CD4-positive, alpha-beta T cell (primary cell): ENCODE results near the gene ZP3. TPM values are rescaled to one million over a fixed set of nuclear protein-coding genes. Genes with fewer than 3 reads are reported as not detected.

Experiments
- ATAC-seq: fragments of 200-7000 bp; cut with Tn5 transposase; one replicate; pipeline ENCODE4 v1.10.0; 2022; ENCODE audit warnings: mild to moderate bottlenecking; ENCODE audit not compliant: poor library complexity
- CTCF ChIA-PET: fragments of 350-600 bp; sonication (Branson Sonifier 250); formaldehyde crosslinking; loops from one replicate; lab custom pipeline; 2021; ENCODE audit warnings: antibody characterized with exemption, inconsistent platforms; lab: Charles Lee
- POLR2A ChIA-PET: fragments of 350-600 bp; sonication (Branson Sonifier 250); formaldehyde crosslinking; loops from one replicate; lab custom pipeline; 2021; ENCODE audit warnings: antibody characterized with exemption, inconsistent platforms; lab: Charles Lee
- DNase-seq, 14 experiments: peaks; one replicate each; pipeline ENCODE4 v3.0.0-alpha.2; 2013 to 2020; ENCODE audit warnings: mixed read lengths in 2 of 14
- H3K27ac ChIP-seq, 2 donors: one replicate each; pipeline versions ENCODE4 v1.5.1 to v1.7.0; 2013; ENCODE audit warnings: low read length in 2 of 2, low read depth in 1 of 2, mild to moderate bottlenecking in 1 of 2
- H3K27me3 ChIP-seq, 2 experiments: 1 replicate in 1 of 2; 2 replicates in 1 of 2; pipeline versions ENCODE4 v1.6.1 to v1.7.0; 2013; ENCODE audit warnings: low read length in 2 of 2, control low read depth in 1 of 2, mild to moderate bottlenecking in 1 of 2, moderate library complexity in 1 of 2; ENCODE audit not compliant: insufficient read depth in 2 of 2, control insufficient read depth in 1 of 2
- H3K36me3 ChIP-seq: one replicate; pipeline ENCODE4 v1.6.1; 2013; ENCODE audit warnings: low read length, control low read depth; ENCODE audit not compliant: insufficient read depth
- H3K4me1 ChIP-seq: one replicate; pipeline ENCODE4 v1.6.1; 2013; ENCODE audit warnings: low read length, control low read depth; ENCODE audit not compliant: insufficient read depth
- H3K4me3 ChIP-seq: one replicate; pipeline ENCODE4 v1.5.1; 2013; ENCODE audit warnings: mild to moderate bottlenecking, low read length, moderate library complexity
- H3K9me3 ChIP-seq, 2 experiments: 1 replicate in 1 of 2; 2 replicates in 1 of 2; pipeline versions ENCODE4 v1.6.1 to v1.7.0; 2013; ENCODE audit warnings: low read length in 2 of 2, mild to moderate bottlenecking in 2 of 2, control low read depth in 1 of 2, moderate library complexity in 1 of 2; ENCODE audit not compliant: control insufficient read depth in 1 of 2, insufficient read depth in 1 of 2
- H3K27ac Mint-ChIP-seq: one replicate; pipeline ENCODE4 v1.8.0; 2020; ENCODE audit warnings: mixed read lengths
- H3K27me3 Mint-ChIP-seq: one replicate; pipeline ENCODE4 v1.8.0; 2021; ENCODE audit warnings: mixed read lengths
- H3K36me3 Mint-ChIP-seq: one replicate; pipeline ENCODE4 v1.8.0; 2021; ENCODE audit warnings: low read depth, mixed read lengths
- H3K4me1 Mint-ChIP-seq: one replicate; pipeline ENCODE4 v1.8.0; 2021; ENCODE audit warnings: low read depth, mixed read lengths
- H3K4me3 Mint-ChIP-seq: one replicate; pipeline ENCODE4 v1.8.0; 2020; ENCODE audit warnings: mild to moderate bottlenecking, mixed read lengths
- H3K9me3 Mint-ChIP-seq: one replicate; pipeline ENCODE4 v1.8.0; 2020; ENCODE audit warnings: mixed read lengths
- CTCF ChIP-seq: fragments of 200-600 bp; IDR thresholded peaks from one replicate; pipeline ENCODE4 v1.8.0; 2022; ENCODE audit warnings: antibody characterized with exemption, mild to moderate bottlenecking
- intact Hi-C, 2 experiments: fragments of 100-400 bp; cut with DNase I in 1 of 2; cut with micrococcal nuclease in 1 of 2; formaldehyde crosslinking; loops; one replicate each; pipeline versions ENCODE4 v1.15.1 to v1.9.0; 2023 to 2025; cut with DNase I, micrococcal nuclease
- total RNA-seq, 174 experiments: library from RNA in 2 of 174; stranded (reverse) in 2 of 174; gene quantifications; one replicate each; pipeline ENCODE4 v1.2.3 and lab custom pipeline; 2021 to 2026

The ZP3 gene
- total RNA-seq, 2 experiments from 2014 or later: 3.2 to 7.0 TPM

- POLR2A ChIA-PET: no interaction called here
- Mint-ChIP-seq H3K4me3 (peak overlapping the region; percentile 79), H3K27ac (peak overlapping the region; percentile 51)
Observed at GRCh38 chr7:76380623-76380966, 44.2 kb upstream of the ZP3 start.

GRCh38 chr7:76381814-76382213 is 42.9 kb upstream of the ZP3 start:
- TF ChIP-seq CTCF: no peak
- Mint-ChIP-seq H3K4me1 (no peaks in the 10 kb centered on the region), H3K9me3 (no peaks in the 10 kb centered on the region), H3K27ac (no peak overlapping the region), H3K36me3 (no peaks in the 10 kb centered on the region), H3K27me3 (no peaks in the 10 kb centered on the region), H3K4me3 (peak overlapping the region; percentile 65)
- ChIA-PET POLR2A (no interaction called here), CTCF (interaction anchor here (1.1 kb wide), 1 partner anchor 68 kb away, joined by 3 read pairs; no protein-coding TSS in a partner anchor)
- H3K27me3 ChIP-seq: no peaks in the 10 kb centered on the region
- H3K4me1 ChIP-seq: peaks cover 15% of the 10 kb centered on the region
- no peaks in the 10 kb centered on the region for H3K36me3 ChIP-seq
- H3K4me3 ChIP-seq: no peak overlapping the region
- DNase-seq (no peak), ATAC-seq (no peak)
- H3K27ac ChIP-seq: no peak overlapping the region
- no peaks in the 10 kb centered on the region for H3K9me3 ChIP-seq
- intact Hi-C loops: no loop called here

More at GRCh38 chr7:76380623-76380966, 44.2 kb upstream of the ZP3 start:
- CTCF ChIA-PET: interaction anchor here (1.1 kb wide), 1 partner anchor 67 kb away, joined by 3 read pairs; no protein-coding TSS in a partner anchor
- Histone ChIP-seq H3K4me3 (peak overlapping the region; percentile 58), H3K4me1 (peaks cover 15% of the 10 kb centered on the region), H3K9me3 (no peaks in the 10 kb centered on the region), H3K36me3 (no peaks in the 10 kb centered on the region), H3K27me3 (no peaks in the 10 kb centered on the region), H3K27ac (no peak overlapping the region)
- no peak for TF ChIP-seq CTCF
- Mint-ChIP-seq H3K4me1 (no peaks in the 10 kb centered on the region), H3K27me3 (no peaks in the 10 kb centered on the region), H3K9me3 (no peaks in the 10 kb centered on the region), H3K36me3 (no peaks in the 10 kb centered on the region)
- intact Hi-C loops: no loop called here
- no peak for DNase-seq
- ATAC-seq: no peak

- no peak overlapping the region for H3K27ac Mint-ChIP-seq
Observed at GRCh38 chr7:76383089-76383944, 41.4 kb upstream of the ZP3 start.

More at GRCh38 chr7:76383089-76383944, 41.4 kb upstream of the ZP3 start:
- CTCF ChIA-PET: no interaction called here
- Mint-ChIP-seq H3K4me1 (no peaks in the 10 kb centered on the region), H3K4me3 (no peak overlapping the region), H3K9me3 (no peaks in the 10 kb centered on the region), H3K27me3 (no peaks in the 10 kb centered on the region), H3K36me3 (no peaks in the 10 kb centered on the region)
- no peak for ATAC-seq
- Histone ChIP-seq H3K27me3 (no peaks in the 10 kb centered on the region), H3K9me3 (no peaks in the 10 kb centered on the region), H3K4me3 (no peak overlapping the region), H3K4me1 (peaks cover 15% of the 10 kb centered on the region), H3K27ac (no peak overlapping the region), H3K36me3 (no peaks in the 10 kb centered on the region)
- no peak for TF ChIP-seq CTCF
- POLR2A ChIA-PET: no interaction called here
- intact Hi-C loops: no loop called here
- no peak for DNase-seq
